Measurements from ENCODE around the gene MAP1A.

MAP1A gene

DNA sequence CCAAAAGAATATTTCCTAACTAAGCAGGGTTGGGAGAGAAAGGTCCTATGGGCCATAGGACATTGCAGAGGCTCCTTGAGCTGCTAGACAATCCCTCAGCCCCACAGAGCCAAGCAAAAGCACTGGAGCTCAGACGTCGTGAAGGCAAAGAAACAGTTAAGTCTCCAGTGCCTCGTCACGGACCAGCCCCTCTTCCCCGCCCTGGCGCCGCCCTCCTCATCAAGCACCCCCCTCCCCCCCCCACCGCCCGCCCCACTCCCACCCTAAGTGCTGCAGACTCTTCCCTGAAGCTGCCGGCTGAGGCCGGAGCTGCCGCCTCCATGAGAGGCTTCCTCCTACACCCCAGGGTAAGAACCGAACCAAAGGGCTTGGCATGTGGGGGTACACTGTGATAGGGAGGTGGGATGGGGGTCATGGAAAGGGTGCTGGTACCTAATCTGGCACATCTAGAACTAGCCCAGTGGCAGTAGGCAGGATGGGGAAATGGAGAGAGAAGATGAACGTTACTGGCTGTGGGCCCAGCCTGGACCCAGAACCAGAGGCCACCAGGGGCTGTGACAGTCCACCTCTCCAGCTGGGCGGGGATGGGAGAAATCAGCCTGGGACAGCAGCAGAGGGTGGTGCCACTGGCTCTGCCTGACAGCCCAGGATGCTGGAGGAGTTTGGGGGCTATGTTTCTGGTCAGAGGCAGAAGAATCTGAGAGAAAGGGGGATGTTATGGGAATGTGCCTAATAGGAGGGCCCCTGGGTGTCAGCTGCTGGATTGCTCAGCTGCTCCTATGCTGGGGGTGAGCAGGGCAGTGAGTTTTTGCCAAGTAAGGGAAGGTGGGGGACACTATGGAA, at the start of gene MAP1A:
TSS of gene MAP1A (plus strand) at position 255 of the 843 bp plus-strand sequence. CDS start 3,866 bp downstream, outside the sequence.
- DNase-seq = no peak

GRCh38 chr15:43469867-43470266, 47.5 kb upstream of the MAP1A start:
- DNase-seq = no peak

DNA sequence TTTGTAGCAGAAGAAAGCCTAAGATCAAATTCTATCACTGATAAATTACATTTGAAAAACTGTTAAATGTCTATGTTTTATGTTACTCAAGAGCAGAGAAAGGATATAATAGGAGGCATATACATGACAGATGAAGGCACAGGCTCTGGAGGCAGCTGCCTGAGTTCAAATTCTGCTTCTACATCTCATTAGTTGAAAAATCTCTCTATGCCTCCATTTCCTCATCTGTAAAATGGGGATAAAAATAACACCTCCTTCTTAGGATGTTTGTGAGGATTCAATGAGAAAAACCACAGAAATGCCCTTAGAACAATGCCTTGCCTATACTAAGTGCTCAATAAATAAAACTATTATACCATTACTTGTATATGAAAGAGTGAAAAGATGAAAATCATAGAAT, 45.4 kb upstream of the MAP1A start:
- DNase-seq = no peak

- DNase-seq = no peak
These were observed 43.5 kb upstream of the MAP1A start for GRCh38 chr15:43473885-43474284.

DNA sequence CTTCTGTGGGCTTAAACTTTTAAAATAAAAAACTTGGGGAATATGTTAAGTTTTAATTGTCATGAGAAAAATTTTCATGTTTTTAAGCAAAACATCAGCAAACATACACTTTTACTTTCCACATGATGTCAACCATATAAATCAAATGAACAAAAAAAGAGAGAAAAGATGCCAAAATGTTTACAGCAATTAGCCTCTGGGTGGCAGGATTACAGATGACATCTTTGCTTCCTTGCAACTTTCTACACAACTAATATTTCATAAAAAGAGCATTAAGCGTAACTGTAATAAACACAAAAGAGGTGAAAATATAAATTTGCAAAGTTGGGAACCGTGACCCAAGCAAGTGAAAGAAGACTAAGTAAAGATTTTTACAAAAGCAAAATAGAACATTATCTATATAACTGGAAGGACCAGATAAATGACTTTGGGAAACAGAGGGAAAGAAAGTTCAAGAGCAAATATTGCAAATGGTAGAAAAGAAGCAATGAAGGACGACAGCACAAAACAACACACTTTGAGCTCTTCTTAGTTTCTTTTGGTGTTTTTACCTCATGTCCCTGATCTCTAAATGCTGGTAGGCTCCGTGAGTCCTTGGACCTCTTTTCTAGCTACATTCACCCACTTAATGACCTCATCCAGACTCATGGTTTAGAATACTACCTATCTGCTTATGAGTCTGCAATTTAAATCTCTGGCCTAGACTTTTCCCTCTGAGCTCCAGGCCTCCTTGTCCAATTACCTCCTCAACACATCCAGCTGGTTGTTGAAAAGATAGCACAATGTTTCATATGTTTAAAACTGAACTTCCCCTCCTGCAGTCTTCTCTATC, 33.9 kb upstream of the MAP1A start:
- no peak for DNase-seq

- no peak for DNase-seq
These were observed 33.0 kb upstream of the MAP1A start for GRCh38 chr15:43484455-43484854.

- no peak for DNase-seq
These were observed 30.0 kb upstream of the MAP1A start for GRCh38 chr15:43487271-43487895.

- DNase-seq = no peak
These were observed 28.6 kb upstream of the MAP1A start for GRCh38 chr15:43488790-43489189.

- DNase-seq = no peak
These were observed 28.2 kb upstream of the MAP1A start for GRCh38 chr15:43489191-43489590.

- no peak for DNase-seq
These were observed 25.1 kb upstream of the MAP1A start for GRCh38 chr15:43492266-43492665.

GRCh38 chr15:43492673-43493601, 24.5 kb upstream of the MAP1A start, which contains the start of gene TP53BP1:
TSS of gene TP53BP1 (minus strand) at chr15:43493156. CDS start at chr15:43493043, 113 bp downstream.
- DNase-seq = peak; percentile 93

DNA sequence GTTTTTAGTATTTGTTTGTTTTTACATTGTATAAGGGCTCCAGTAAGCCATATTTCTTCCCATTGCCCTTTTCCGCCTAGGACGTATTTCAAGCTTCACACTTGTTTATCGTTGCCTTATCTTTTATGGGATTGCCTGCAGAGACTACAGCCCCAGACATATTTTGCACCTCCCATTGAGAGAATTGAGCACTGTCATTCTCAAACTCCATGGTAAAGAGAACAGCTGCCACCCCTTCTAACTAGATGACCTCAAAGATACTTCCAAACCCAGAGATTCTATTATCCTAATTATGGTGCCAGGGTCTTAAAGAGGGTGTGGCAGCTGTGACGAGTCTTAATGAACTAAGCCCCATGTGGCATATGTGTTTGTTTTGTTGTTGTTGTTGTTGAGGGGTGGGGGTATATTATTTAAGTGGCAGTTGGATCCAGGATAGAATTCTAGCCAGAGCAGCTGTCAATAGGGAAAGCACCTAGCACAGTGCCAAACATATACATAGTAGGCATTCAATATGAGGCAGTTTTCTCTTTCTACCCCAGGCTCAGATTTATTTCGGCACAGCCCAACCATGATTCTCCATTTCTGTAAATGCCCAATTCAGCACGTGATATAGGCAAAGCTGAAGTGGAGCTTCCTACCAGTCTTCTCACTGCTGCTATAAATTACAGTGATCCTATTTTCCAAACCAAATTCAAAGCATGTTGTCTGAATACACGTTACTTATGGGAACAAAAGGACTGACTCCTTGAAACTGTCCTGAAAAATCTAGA, 23.5 kb upstream of the MAP1A start:
- DNase-seq = no peak

DNA sequence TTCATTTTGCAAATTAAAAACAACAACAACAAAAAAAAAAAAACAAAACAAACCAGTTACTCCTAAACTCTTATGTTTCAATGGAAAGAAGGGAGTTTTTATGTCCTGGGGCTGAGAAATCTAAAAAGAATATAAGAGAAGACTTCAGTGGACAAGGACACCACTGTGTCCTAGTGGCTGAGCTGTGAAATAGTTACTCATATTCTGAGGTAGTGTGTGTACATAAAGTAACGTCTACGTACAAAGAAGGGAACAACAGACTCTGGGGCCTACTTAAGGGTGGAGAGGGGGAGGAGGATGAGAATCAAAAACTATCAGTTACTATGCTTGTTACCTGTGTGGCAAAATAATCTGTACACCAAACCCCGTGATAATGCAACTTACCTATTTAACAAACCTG, 18.4 kb upstream of the MAP1A start:
- no peak for DNase-seq

- DNase-seq = no peak
These were observed 17.8 kb upstream of the MAP1A start for GRCh38 chr15:43499635-43500034.

- no peak for DNase-seq
These were observed 11.7 kb upstream of the MAP1A start for GRCh38 chr15:43505738-43506137.

- no peak for DNase-seq
These were observed 9.0 kb upstream of the MAP1A start for GRCh38 chr15:43508421-43508820.

- no peak for DNase-seq
These were observed 8.3 kb upstream of the MAP1A start for GRCh38 chr15:43508991-43509659.

DNA sequence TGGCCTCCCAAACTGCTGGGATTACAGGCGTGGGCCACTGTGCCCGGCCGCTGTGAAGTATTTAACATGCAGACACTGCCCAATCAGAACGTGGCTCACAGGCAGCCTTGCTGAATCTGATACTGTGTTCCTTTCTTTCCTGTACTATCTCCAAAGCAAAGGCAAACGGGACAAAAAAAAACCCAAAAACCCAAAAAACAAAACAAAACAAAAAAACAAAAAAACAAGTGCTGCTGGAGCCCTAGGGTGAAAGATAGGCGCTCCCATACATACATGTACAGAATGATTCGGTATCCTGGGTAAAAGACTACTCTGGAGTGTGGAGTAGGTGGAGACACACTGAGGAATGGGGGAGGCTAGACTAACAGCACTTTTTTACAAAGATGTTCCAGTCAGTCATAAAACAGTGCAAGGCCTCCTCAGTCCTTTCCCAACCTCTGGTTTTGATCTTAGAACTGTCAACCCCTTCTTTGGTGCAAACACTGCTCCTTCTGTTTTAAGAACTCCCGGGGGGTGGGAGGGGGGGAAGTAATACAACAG, 7.7 kb upstream of the MAP1A start:
- DNase-seq = no peak

DNA sequence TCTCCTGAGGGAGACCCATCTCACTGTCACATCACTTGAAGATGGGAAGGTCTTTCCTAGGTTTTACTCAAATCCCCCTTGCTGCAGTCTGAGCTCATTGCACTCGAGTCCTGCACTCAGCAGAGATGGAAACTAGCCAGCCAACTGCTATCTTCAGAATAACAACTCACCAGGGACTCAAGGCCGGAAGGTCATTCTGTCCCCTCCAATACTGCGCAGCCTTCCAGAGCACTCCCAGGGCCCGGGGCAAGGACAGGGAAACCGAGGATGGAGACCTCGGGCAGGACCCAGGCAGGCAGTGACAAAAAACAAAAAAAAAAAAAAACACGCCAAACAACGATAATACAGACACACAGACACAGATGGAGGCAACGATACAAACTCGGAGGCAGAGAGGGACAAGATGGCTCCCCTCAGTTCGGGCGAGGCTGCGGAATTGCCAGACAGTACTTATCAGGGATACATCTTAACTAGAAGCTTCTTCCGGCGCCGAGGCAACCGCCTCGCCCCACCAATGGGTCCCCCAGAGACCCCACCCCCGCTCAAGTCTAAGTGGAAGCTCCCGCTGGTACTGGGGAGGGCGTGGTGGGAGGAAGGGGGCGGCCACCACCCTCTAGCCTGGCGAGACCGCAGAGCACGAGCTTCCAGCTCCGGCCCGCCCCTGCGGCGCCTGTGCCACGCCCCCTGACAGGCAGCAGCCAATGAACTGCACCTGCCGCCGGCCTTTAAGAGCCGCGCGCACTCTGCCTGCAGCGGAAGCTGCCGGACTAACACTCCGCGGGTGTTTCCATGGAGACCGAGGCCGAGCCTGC, 7.0 kb upstream of the MAP1A start:
- peak; percentile 94 for DNase-seq

All from activated gamma-delta T cell treated with Interleukin-2 at 50 U/mL for 16 hours (primary cell).